Panc1 (cell line): ENCODE data around the gene SLC2A6. TPM values are rescaled to one million over a fixed set of nuclear protein-coding genes. Genes with fewer than 3 reads are reported as not detected.

ENCODE experiments used
- ATAC-seq: fragments of 200-7000 bp; cut with Tn5 transposase; 2 replicates; pipeline ENCODE4 v1.9.1; 2020; ENCODE audit warnings: mild to moderate bottlenecking, moderate library complexity
- BruUV-seq: library from RNA; stranded (reverse); fragments of 400-500 nt; replicated peaks from 2 replicates; lab custom pipeline; 2021; lab: Mats Ljungman, UMichigan
- CTCF ChIA-PET: fragments of 300-600 bp; sonication (Branson Sonifier 250); formaldehyde crosslinking; loops from one replicate; lab custom pipeline; 2022; ENCODE audit warnings: antibody characterized with exemption; lab: Charles Lee
- POLR2A ChIA-PET: fragments of 300-600 bp; sonication (Branson Sonifier 250); formaldehyde crosslinking; loops from one replicate; lab custom pipeline; 2022; ENCODE audit warnings: antibody characterized with exemption; lab: Charles Lee
- DNase-seq: peaks from one replicate; pipeline ENCODE4 v3.0.0-alpha.2; 2010; ENCODE audit warnings: low read depth, low spot score
- H3K27ac ChIP-seq: 2 replicates; pipeline ENCODE4 v1.5.1; 2011; ENCODE audit warnings: mild to moderate bottlenecking, low read length, inconsistent platforms
- H3K27me3 ChIP-seq: fragments of 200-500 bp; sonication (Bioruptor generic); 2 replicates; pipeline ENCODE4 v1.6.0; 2014; ENCODE audit warnings: low read length, inconsistent platforms; ENCODE audit not compliant: control insufficient read depth, insufficient read depth
- H3K36me3 ChIP-seq: fragments of 200-500 bp; sonication (Bioruptor generic); 2 replicates; pipeline ENCODE4 v1.5.1; 2014; ENCODE audit warnings: inconsistent platforms, mild to moderate bottlenecking, low read length, moderate library complexity; ENCODE audit not compliant: control insufficient read depth, insufficient read depth
- H3K4me1 ChIP-seq: 2 replicates; pipeline ENCODE4 v1.5.1; 2011; ENCODE audit warnings: inconsistent platforms, mild to moderate bottlenecking, low read length, moderate library complexity; ENCODE audit not compliant: control insufficient read depth, insufficient read depth
- H3K4me3 ChIP-seq, 2 experiments: 2 replicates each; pipeline ENCODE4 v1.5.1; 2011 to 2012; ENCODE audit warnings: low read depth in 2 of 2, low read length in 2 of 2, mild to moderate bottlenecking in 2 of 2, inconsistent platforms in 1 of 2, moderate library complexity in 1 of 2
- H3K9me3 ChIP-seq: fragments of 200-500 bp; sonication (Bioruptor generic); 2 replicates; pipeline ENCODE4 v1.5.1; 2014; ENCODE audit warnings: low read depth, mild to moderate bottlenecking, inconsistent platforms, low read length, moderate library complexity; ENCODE audit not compliant: control insufficient read depth, insufficient read depth
- POLR2AphosphoS5 ChIP-seq: IDR thresholded peaks from 2 replicates; pipeline ENCODE4 v1.6.1; 2012; ENCODE audit warnings: mild to moderate bottlenecking, low read depth, low read length, moderate library complexity
- REST ChIP-seq, 2 experiments: IDR thresholded peaks; 2 replicates each; pipeline ENCODE4 v1.6.1; 2011 to 2012; ENCODE audit warnings: low read depth in 2 of 2, control low read depth in 1 of 2, low read length in 1 of 2, mild to moderate bottlenecking in 1 of 2, moderate library complexity in 1 of 2; ENCODE audit not compliant: insufficient read depth in 1 of 2
- SIN3A ChIP-seq: IDR thresholded peaks from 2 replicates; pipeline ENCODE4 v1.6.1; 2012; ENCODE audit warnings: low read depth, mild to moderate bottlenecking, low read length, moderate library complexity, borderline replicate concordance; ENCODE audit not compliant: insufficient read depth
- TCF7L2 ChIP-seq: IDR thresholded peaks from 2 replicates; pipeline ENCODE4 v1.6.1; 2011; ENCODE audit warnings: mild to moderate bottlenecking, low read depth, low read length, inconsistent platforms
- in situ Hi-C: cut with HindIII; loops from 2 replicates; pipeline ENCODE4 v1.10.0; 2016; ENCODE audit warnings: low sequenced_read_pairs, low pct_unique_long_range_greater_than_20kb
- intact Hi-C: fragments of 100-400 bp; cut with micrococcal nuclease; formaldehyde crosslinking; loops from one replicate; pipeline ENCODE4 v1.10.0; 2022; ENCODE audit not compliant: unreplicated experiment
- total RNA-seq: library from RNA; stranded (reverse); gene quantifications from one replicate; pipeline ENCODE4 v1.2.1, GENCODE V29; 2021; ENCODE audit not compliant: unreplicated experiment
- TF ChIP-seq, protein P1 (sequence below): fragments of 450-650 bp; IDR thresholded peaks from 2 replicates; pipeline ENCODE4 v1.5.1; 2017; ENCODE audit warnings: mild to moderate bottlenecking

SLC2A6 gene
- total RNA-seq, 1 experiment from 2014 or later, result 48.2 TPM

GRCh38 chr9:133445293-133445969, 33.5 kb downstream of the SLC2A6 start:
- Histone ChIP-seq H3K4me3 (no peak overlapping the region), H3K27me3 (no peaks in the 10 kb centered on the region), H3K36me3 (no peaks in the 10 kb centered on the region), H3K4me1 (no peaks in the 10 kb centered on the region; the same call in 1 of the 2 replicates), H3K9me3 (no peaks in the 10 kb centered on the region), H3K27ac (no peak overlapping the region)
- CTCF ChIA-PET, result interaction anchor here (0.5 kb wide), 1 partner anchor 10 kb away, joined by 13 read pairs; no protein-coding TSS in a partner anchor
- BruUV-seq, result no TSS peak
- TF ChIP-seq SIN3A (no peak), TCF7L2 (no peak), REST (IDR thresholded peaks at IDR 0.05; ENCODE audit: insufficient read depth in 1 of 2, low read depth in 2 of 2, low read length in 1 of 2) (no peak), POLR2AphosphoS5 (no peak)
- TF ChIP-seq, protein P1, sequence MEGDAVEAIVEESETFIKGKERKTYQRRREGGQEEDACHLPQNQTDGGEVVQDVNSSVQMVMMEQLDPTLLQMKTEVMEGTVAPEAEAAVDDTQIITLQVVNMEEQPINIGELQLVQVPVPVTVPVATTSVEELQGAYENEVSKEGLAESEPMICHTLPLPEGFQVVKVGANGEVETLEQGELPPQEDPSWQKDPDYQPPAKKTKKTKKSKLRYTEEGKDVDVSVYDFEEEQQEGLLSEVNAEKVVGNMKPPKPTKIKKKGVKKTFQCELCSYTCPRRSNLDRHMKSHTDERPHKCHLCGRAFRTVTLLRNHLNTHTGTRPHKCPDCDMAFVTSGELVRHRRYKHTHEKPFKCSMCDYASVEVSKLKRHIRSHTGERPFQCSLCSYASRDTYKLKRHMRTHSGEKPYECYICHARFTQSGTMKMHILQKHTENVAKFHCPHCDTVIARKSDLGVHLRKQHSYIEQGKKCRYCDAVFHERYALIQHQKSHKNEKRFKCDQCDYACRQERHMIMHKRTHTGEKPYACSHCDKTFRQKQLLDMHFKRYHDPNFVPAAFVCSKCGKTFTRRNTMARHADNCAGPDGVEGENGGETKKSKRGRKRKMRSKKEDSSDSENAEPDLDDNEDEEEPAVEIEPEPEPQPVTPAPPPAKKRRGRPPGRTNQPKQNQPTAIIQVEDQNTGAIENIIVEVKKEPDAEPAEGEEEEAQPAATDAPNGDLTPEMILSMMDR, result no peak
- no peak for ATAC-seq
- intact Hi-C loops, result no loop called here
- no peak for DNase-seq
- POLR2A ChIA-PET, result no interaction called here
- in situ Hi-C loops, result no loop called here

DNA sequence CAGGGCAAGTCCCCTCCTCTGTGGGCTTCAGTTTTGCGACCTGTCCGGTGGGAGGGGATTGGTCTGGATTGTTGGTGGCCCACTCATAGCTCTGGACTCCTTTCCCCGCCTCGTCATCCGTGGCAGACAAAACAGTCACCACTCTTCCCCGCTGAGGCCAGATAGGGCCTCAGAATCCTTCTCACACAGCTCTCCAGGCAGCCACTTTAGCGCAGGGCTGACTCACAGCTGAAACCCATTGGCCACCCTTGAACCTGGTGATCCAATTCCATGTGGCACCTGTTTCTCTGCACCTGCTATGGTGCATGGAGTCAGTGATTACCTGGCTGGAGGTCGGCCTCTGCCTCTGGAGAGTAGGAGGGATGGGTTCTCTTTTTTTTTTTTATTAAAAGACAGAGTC, 34.9 kb downstream of the SLC2A6 start:
- POLR2A ChIA-PET, result no interaction called here
- no TSS peak for BruUV-seq
- H3K4me3 ChIP-seq, result no peak overlapping the region
- no peaks in the 10 kb centered on the region for H3K36me3 ChIP-seq
- H3K4me1 ChIP-seq, result no peaks in the 10 kb centered on the region; the same call in 1 of the 2 replicates
- TF ChIP-seq, protein P1, result no peak
- no peak for TF ChIP-seq TCF7L2
- no peak for TF ChIP-seq POLR2AphosphoS5
- no peak for TF ChIP-seq SIN3A
- no peak for TF ChIP-seq REST (IDR thresholded peaks at IDR 0.05; ENCODE audit: insufficient read depth in 1 of 2, low read depth in 2 of 2, low read length in 1 of 2)
- CTCF ChIA-PET, result no interaction called here
- no peak for ATAC-seq
- no peaks in the 10 kb centered on the region for H3K27me3 ChIP-seq
- in situ Hi-C loops, result no loop called here
- H3K9me3 ChIP-seq, result no peaks in the 10 kb centered on the region
- no peak for DNase-seq
- H3K27ac ChIP-seq, result no peak overlapping the region
- intact Hi-C loops, result no loop called here
